BE2C (cell line): ENCODE results near the gene POU3F3.

Experiments
- DNase-seq: peaks from one replicate; pipeline ENCODE4 v3.0.0-alpha.2; 2020
- H3K27me3 ChIP-seq: fragments of 250-450 bp; sonication (Bioruptor Pico); 2 replicates; pipeline ENCODE4 v1.5.1; 2020; ENCODE audit warnings: mild to moderate bottlenecking
- H3K36me3 ChIP-seq: fragments of 250-450 bp; sonication (Bioruptor Pico); 2 replicates; pipeline ENCODE4 v1.5.1; 2020; ENCODE audit warnings: mild to moderate bottlenecking
- H3K4me1 ChIP-seq: fragments of 250-450 bp; sonication (Bioruptor Pico); 2 replicates; pipeline ENCODE4 v1.5.1; 2020
- H3K4me3 ChIP-seq: 2 replicates; pipeline ENCODE4 v1.5.1; 2011; ENCODE audit warnings: low read depth, low read length
- H3K9me3 ChIP-seq: fragments of 250-450 bp; sonication (Bioruptor Pico); 2 replicates; pipeline ENCODE4 v1.5.1; 2020
- TF ChIP-seq, protein P1 (sequence below): IDR thresholded peaks from 2 replicates; pipeline ENCODE4 v1.5.1; 2012; ENCODE audit warnings: mild to moderate bottlenecking, low read depth, low read length

Gene POU3F3

DNA sequence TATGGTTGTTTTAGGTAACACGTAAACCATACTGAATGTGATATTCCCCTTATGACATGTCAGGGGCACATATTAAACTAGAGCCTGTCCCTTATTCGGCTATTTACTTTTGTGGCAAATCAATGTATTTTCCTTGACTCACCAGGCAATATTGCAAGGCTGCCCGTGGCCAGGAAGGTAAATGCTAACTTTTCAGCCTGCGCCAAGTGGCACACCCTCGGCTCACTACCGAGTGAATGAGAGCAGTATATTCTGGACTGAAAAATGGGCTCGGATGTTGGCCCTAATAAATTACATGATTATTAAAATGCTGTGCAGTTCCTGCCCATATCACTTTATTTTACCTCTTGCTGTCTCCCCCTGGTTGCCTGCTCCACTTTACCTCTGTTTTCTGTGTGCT, 46.7 kb downstream of the POU3F3 start:
- H3K27me3 ChIP-seq, result no peaks in the 10 kb centered on the region
- H3K4me3 ChIP-seq, result no peak overlapping the region
- H3K9me3 ChIP-seq, result no peaks in the 10 kb centered on the region
- no peaks in the 10 kb centered on the region for H3K36me3 ChIP-seq
- TF ChIP-seq, protein P1, sequence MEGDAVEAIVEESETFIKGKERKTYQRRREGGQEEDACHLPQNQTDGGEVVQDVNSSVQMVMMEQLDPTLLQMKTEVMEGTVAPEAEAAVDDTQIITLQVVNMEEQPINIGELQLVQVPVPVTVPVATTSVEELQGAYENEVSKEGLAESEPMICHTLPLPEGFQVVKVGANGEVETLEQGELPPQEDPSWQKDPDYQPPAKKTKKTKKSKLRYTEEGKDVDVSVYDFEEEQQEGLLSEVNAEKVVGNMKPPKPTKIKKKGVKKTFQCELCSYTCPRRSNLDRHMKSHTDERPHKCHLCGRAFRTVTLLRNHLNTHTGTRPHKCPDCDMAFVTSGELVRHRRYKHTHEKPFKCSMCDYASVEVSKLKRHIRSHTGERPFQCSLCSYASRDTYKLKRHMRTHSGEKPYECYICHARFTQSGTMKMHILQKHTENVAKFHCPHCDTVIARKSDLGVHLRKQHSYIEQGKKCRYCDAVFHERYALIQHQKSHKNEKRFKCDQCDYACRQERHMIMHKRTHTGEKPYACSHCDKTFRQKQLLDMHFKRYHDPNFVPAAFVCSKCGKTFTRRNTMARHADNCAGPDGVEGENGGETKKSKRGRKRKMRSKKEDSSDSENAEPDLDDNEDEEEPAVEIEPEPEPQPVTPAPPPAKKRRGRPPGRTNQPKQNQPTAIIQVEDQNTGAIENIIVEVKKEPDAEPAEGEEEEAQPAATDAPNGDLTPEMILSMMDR, result no peak
- H3K4me1 ChIP-seq, result no peaks in the 10 kb centered on the region
- DNase-seq, result no peak

DNA sequence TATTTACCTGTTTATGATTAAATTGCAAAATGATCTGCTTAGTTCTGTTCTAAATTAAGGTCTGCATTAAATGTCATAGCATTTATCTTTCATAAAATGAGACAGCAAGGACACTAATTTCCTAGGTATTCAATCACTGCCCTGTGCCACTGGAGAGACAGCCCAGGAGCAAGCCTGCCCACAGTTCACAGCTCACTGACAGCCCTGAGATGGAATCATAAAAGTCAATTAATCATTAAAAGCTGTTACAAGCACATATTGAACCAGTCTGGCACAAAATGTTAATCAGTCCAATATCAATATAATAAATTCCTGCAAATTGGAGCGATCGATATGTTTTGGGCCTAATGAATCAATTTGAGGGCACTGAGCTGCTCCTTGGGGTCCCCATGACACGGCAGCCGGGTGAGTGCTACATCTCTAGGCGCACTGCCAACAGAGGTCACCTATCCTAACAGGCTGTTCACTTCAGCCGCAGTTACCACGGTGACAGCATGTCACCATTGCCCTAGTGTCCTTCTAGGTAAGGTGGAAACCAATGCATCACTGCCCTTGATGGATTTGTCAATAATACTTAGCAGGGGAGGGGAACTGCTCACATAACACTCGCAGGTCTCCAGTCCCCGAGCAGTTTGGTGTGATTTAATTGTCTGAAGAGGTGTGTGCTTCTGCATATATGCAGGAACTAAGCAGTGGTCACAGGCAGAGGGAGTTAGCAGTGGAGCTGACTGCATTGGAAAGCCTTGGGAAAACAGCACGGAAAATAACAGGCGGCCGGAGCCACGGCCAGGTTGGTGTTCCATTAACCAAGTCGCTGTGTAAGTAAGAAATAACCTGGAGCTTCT, 47.3 kb downstream of the POU3F3 start:
- H3K27me3 ChIP-seq, result no peaks in the 10 kb centered on the region

DNA sequence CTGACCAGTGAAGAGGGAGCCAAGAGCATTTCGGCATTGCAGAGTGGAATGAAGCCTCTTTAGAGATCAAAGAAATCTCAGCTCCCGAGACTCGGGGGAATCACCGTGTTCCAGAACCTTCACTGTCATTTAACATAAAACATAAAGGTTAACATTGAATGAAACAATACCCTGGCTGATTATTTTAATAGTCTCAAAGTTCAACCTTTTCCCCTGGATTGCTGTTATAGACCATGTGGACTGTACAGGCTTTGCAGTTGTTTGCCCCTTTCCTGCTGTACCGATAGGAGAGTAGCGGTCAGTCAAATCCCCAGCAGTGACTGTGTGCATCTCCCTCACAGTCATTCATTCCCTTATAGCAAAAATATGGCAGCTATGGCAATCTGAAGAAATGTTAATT, 48.4 kb downstream of the POU3F3 start:
- DNase-seq, result no peak
- no peaks in the 10 kb centered on the region for H3K27me3 ChIP-seq
- TF ChIP-seq, protein P1, result no peak
- no peaks in the 10 kb centered on the region for H3K4me1 ChIP-seq
- H3K4me3 ChIP-seq, result no peak overlapping the region
- H3K9me3 ChIP-seq, result no peaks in the 10 kb centered on the region
- H3K36me3 ChIP-seq, result no peaks in the 10 kb centered on the region

More for the DNA sequence above, 47.3 kb downstream of the POU3F3 start:
- Histone ChIP-seq H3K4me1 (no peaks in the 10 kb centered on the region), H3K4me3 (no peak overlapping the region), H3K9me3 (no peaks in the 10 kb centered on the region), H3K36me3 (no peaks in the 10 kb centered on the region)
- TF ChIP-seq, protein P1, result no peak
- no peak for DNase-seq
